GM12878 (cell line): Measurements from ENCODE around the gene TMEM212. TPM values are rescaled to one million over a fixed set of nuclear protein-coding genes. Genes with fewer than 3 reads are reported as not detected.

Source experiments
- ASH2L ChIP-seq: fragments of 300-600, 200-600 bp; sonication (generic); IDR thresholded peaks from 2 replicates; pipeline ENCODE4 v1.6.1; 2017; ENCODE audit warnings: low read depth, mild to moderate bottlenecking, borderline replicate concordance
- CHD1 ChIP-seq: IDR thresholded peaks from 2 replicates; pipeline ENCODE4 v1.6.1; 2012; ENCODE audit warnings: low read depth, low read length, improper control_type of control experiment
- CREM ChIP-seq: IDR thresholded peaks from 2 replicates; pipeline ENCODE4 v1.6.1; 2014; ENCODE audit warnings: antibody characterized with exemption, low read depth
- E4F1 ChIP-seq: fragments of 450-650 bp; IDR thresholded peaks from 2 replicates; pipeline ENCODE4 v1.6.1; 2018; ENCODE audit warnings: borderline replicate concordance, mild to moderate bottlenecking; ENCODE audit not compliant: partially characterized antibody
- HDAC2 ChIP-seq: fragments of 200-600 bp; sonication (generic); IDR thresholded peaks from 2 replicates; pipeline ENCODE4 v1.6.1; 2017
- IKZF2 ChIP-seq, 2 experiments: fragments of 450-650 bp; IDR thresholded peaks; 2 replicates each; pipeline ENCODE4 v1.6.1; 2017; ENCODE audit warnings: mild to moderate bottlenecking in 2 of 2, moderate library complexity in 2 of 2
- JUND ChIP-seq: IDR thresholded peaks from 2 replicates; pipeline ENCODE4 v1.6.1; 2012; ENCODE audit warnings: low read depth, mild to moderate bottlenecking, low read length, improper control_type of control experiment, moderate library complexity
- KAT2A ChIP-seq: conservative IDR thresholded peaks from 2 replicates; pipeline ENCODE4 v1.6.1; 2011; ENCODE audit warnings: low read depth, low read length; ENCODE audit not compliant: control insufficient read depth
- KDM1A ChIP-seq: fragments of 200-600 bp; sonication (generic); IDR thresholded peaks from 2 replicates; pipeline ENCODE4 v1.6.1; 2016; ENCODE audit warnings: borderline replicate concordance
- KLF5 ChIP-seq: fragments of 450-650 bp; IDR thresholded peaks from 2 replicates; pipeline ENCODE4 v1.6.1; 2014; ENCODE audit warnings: mild to moderate bottlenecking; ENCODE audit not compliant: partially characterized antibody
- MTA2 ChIP-seq: fragments of 450-650 bp; IDR thresholded peaks from 2 replicates; pipeline ENCODE4 v1.6.1; 2016; ENCODE audit warnings: low read depth, mild to moderate bottlenecking, moderate library complexity
- NR2C2 ChIP-seq: IDR thresholded peaks from 2 replicates; pipeline ENCODE4 v1.6.1; 2011; ENCODE audit warnings: borderline replicate concordance, low read depth; ENCODE audit not compliant: control insufficient read depth, insufficient read length
- NRF1 ChIP-seq: conservative IDR thresholded peaks from 2 replicates; pipeline ENCODE4 v1.6.1; 2011; ENCODE audit warnings: mild to moderate bottlenecking, low read depth, low read length, improper control_type of control experiment
- PAX5 ChIP-seq: IDR thresholded peaks from 2 replicates; pipeline ENCODE4 v1.6.1; 2011; ENCODE audit warnings: low read depth, low read length, borderline replicate concordance
- POLR2AphosphoS2 ChIP-seq: IDR thresholded peaks from 2 replicates; pipeline ENCODE4 v1.6.1; 2011; ENCODE audit warnings: low read depth, mild to moderate bottlenecking, low read length, improper control_type of control experiment, moderate library complexity
- RAD51 ChIP-seq: fragments of 450-650 bp; IDR thresholded peaks from 2 replicates; pipeline ENCODE4 v1.6.1; 2016; ENCODE audit warnings: moderate library complexity, mild to moderate bottlenecking, inconsistent platforms
- RBBP5 ChIP-seq: fragments of 200-600 bp; sonication (generic); conservative IDR thresholded peaks from 2 replicates; pipeline ENCODE4 v1.6.1; 2016
- SIN3A ChIP-seq: IDR thresholded peaks from 2 replicates; pipeline ENCODE4 v1.6.1; 2012; ENCODE audit warnings: low read depth, low read length, improper control_type of control experiment
- SMAD1 ChIP-seq: fragments of 450-650 bp; IDR thresholded peaks from 2 replicates; pipeline ENCODE4 v1.6.1; 2018; ENCODE audit warnings: mild to moderate bottlenecking, low read depth; ENCODE audit not compliant: partially characterized antibody
- SMC3 ChIP-seq: IDR thresholded peaks from 2 replicates; pipeline ENCODE4 v1.6.1; 2011; ENCODE audit warnings: low read length, improper control_type of control experiment, borderline replicate concordance
- SP1 ChIP-seq: IDR thresholded peaks from one replicate; pipeline ENCODE4 v1.6.1; 2011; ENCODE audit warnings: low read depth, low read length
- SREBF1 ChIP-seq: IDR thresholded peaks from 2 replicates; pipeline ENCODE4 v1.6.1; 2012; ENCODE audit warnings: mild to moderate bottlenecking, low read length
- STAT3 ChIP-seq: IDR thresholded peaks from 2 replicates; pipeline ENCODE4 v1.6.1; 2011; ENCODE audit warnings: low read depth, low read length, improper control_type of control experiment
- TCF3 ChIP-seq: IDR thresholded peaks from 2 replicates; pipeline ENCODE4 v1.6.1; 2012; ENCODE audit warnings: low read depth, mild to moderate bottlenecking, low read length, borderline replicate concordance; ENCODE audit not compliant: insufficient read depth
- WRNIP1 ChIP-seq: IDR thresholded peaks from 2 replicates; pipeline ENCODE4 v1.6.1; 2011; ENCODE audit warnings: low read depth, low read length, improper control_type of control experiment, borderline replicate concordance
- ZBTB11 ChIP-seq: fragments of 450-650 bp; formaldehyde crosslinking; IDR thresholded peaks from 2 replicates; pipeline ENCODE4 v1.5.0; 2022; ENCODE audit warnings: mild to moderate bottlenecking, missing genetic modification characterization
- ZNF24 ChIP-seq: fragments of 450-650 bp; IDR thresholded peaks from 2 replicates; pipeline ENCODE4 v1.6.1; 2017; ENCODE audit warnings: antibody characterized with exemption, mild to moderate bottlenecking
- polyA plus RNA-seq, 11 experiments: library from polyadenylated mRNA; depleted of rRNA in 4 of 11; unstranded in 6 of 11; stranded (reverse) in 5 of 11; fragments of >200 nt; fragmentation: Nextera tagmentation in 4 of 11; fragmentation: Illumina TruSeq in 1 of 11; extraction: Ambion mirVana in 4 of 11; extraction: Trizol in 1 of 11; gene quantifications; 1 replicate in 1 of 11; 2 replicates in 10 of 11; pipeline versions ENCODE4 v1.2.1 to v1.2.3, GENCODE V29; 2011 to 2016; ENCODE audit warnings: inconsistent platforms in 2 of 11, missing spikeins in 2 of 11, low read depth in 1 of 11
- total RNA-seq, 4 experiments: library from RNA; depleted of rRNA in 3 of 4; stranded (reverse); fragments of >200 nt in 3 of 4; fragmentation: Illumina TruSeq in 1 of 4; extraction: Trizol in 1 of 4; gene quantifications; 2 replicates each; pipeline versions ENCODE4 v1.2.1 to v1.2.3, GENCODE V29; 2013 to 2021

Gene TMEM212
- total and polyA plus RNA-seq, 10 of the 15 experiments (the other 5 are each of a cell fraction or from before 2014, with no cell fraction given) = not detected

- TF ChIP-seq SMAD1 = no peak
- TF ChIP-seq IKZF2 (IDR thresholded peaks at IDR 0.05) = peak; percentile 89 to 90; a peak in 3 of 4 replicates
- TF ChIP-seq KAT2A = no peak
- TF ChIP-seq CREM = peak; percentile 70; the same call in 1 of the 2 replicates
- no peak for TF ChIP-seq NRF1
- no peak for TF ChIP-seq STAT3
- TF ChIP-seq CHD1 = no peak
- no peak for TF ChIP-seq KLF5
- TF ChIP-seq SREBF1 = no peak
- peak; percentile 87 for TF ChIP-seq MTA2
- no peak for TF ChIP-seq E4F1
- TF ChIP-seq POLR2AphosphoS2 = no peak
- peak; percentile 34; the same call in 1 of the 2 replicates for TF ChIP-seq PAX5
- TF ChIP-seq RBBP5 = no peak
- no peak for TF ChIP-seq ASH2L
- no peak for TF ChIP-seq NR2C2
- no peak for TF ChIP-seq WRNIP1
- no peak for TF ChIP-seq KDM1A
- no peak for TF ChIP-seq TCF3
- no peak for TF ChIP-seq SP1
- no peak for TF ChIP-seq ZBTB11 (CRISPR knock-in tag)
- TF ChIP-seq SIN3A = no peak
- peak; percentile 90 for TF ChIP-seq JUND
- TF ChIP-seq ZNF24 = peak; percentile 66; the same call in 1 of the 2 replicates
- TF ChIP-seq HDAC2 = no peak
- TF ChIP-seq SMC3 = no peak
- no peak for TF ChIP-seq RAD51
Measured at GRCh38 chr3:171846597-171846996, 3.4 kb downstream of the TMEM212 start (continued).
